ENCODE data around the gene CIAO2B. TPM values are rescaled to one million over a fixed set of nuclear protein-coding genes. Genes with fewer than 3 reads are reported as not detected.
A peak's percentile ranks its signal among the peaks of the same experiment; 100 is the strongest.
"Not testable (repeated sequence)": the region's sequence is repeated elsewhere in the genome, so short reads cannot be mapped to it uniquely, and the experiment has no call there.

CIAO2B gene
- polyA plus RNA-seq, 1 donor from 2014 or later, result 339 TPM

DNA sequence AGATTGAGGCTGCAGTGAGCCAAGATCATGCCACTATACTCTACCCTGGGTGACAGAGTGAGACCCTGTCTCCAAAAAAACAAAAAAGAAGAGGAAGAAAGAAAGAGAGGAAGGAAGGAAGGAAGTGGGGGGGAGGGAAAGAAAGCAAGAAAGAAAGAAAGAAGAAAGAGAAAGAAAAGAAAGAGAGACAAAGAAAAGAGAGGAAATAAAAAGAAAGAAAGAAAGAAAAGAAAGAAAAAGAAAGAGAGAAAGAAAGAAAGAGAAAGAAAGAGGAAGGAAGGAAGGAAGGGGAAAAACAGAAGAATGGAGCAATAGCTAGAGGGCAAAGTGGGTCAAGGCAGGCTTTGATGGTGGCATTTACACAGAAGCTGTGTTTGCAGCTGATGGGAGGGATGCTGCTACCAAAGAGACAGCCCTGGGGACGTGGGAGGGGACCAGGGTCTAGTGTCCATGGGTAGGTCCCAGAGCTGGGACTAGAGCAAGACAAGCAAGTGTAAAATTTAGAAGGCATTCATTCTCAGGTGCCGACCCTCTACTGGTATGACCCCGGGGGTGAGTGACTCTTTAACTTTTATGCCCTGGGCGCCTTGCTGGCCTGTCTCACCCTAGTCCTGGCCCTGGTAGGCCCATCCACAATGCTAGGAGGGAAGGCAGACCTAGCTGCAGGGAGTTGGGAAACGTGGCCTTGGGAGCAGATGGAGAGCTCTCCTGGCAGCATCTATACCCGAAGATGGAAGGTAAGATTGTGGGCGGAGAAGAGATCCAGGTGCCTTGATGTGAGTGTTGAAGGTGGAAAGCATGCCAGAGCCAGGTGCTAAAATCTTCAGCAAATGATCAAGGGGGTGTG lies 24.9 kb upstream of the CIAO2B start:
- no peaks in the 10 kb centered on the region for H3K9me2 ChIP-seq (ENCODE audit: insufficient read depth, low read length)
- no peaks in the 10 kb centered on the region for H4K20me1 ChIP-seq (ENCODE audit: insufficient read depth)
- H3K9me3 ChIP-seq (ENCODE audit: low read length), result no peaks in the 10 kb centered on the region
- H3K9ac ChIP-seq (ENCODE audit: low read length), result no peak overlapping the region
- no peaks in the 10 kb centered on the region for H3K27me3 ChIP-seq (ENCODE audit: insufficient read depth, low read depth, low read length)
- H2AFZ ChIP-seq (ENCODE audit: low read depth, low read length), result no peak overlapping the region
- H3K79me2 ChIP-seq (replicated peaks; ENCODE audit: insufficient read depth, low read length), result no peaks in the 10 kb centered on the region
- no peaks in the 10 kb centered on the region for H3F3A ChIP-seq (ENCODE audit: insufficient read depth, low read length, poor library complexity, severe bottlenecking)
- H3K27ac ChIP-seq (ENCODE audit: low read length), result no peak overlapping the region
- H3K4me3 ChIP-seq (ENCODE audit: low read length), result no peak overlapping the region
- no peaks in the 10 kb centered on the region for H3K36me3 ChIP-seq (ENCODE audit: insufficient read depth, low read length)
- H3K4me2 ChIP-seq (ENCODE audit: low read length), result no peak overlapping the region
- no peak for TF ChIP-seq POLR2AphosphoS5 (IDR thresholded peaks at IDR 0.05)

- not testable (repeated sequence) for H3K9ac ChIP-seq (ENCODE audit: low read length); H2AFZ ChIP-seq (ENCODE audit: low read depth, low read length); H3K9me3 ChIP-seq (ENCODE audit: low read length); H3K27ac ChIP-seq (ENCODE audit: low read length); H3F3A ChIP-seq (ENCODE audit: insufficient read depth, low read length, poor library complexity, severe bottlenecking); H4K20me1 ChIP-seq (ENCODE audit: insufficient read depth); H3K4me2 ChIP-seq (ENCODE audit: low read length); H3K79me2 ChIP-seq (replicated peaks; ENCODE audit: insufficient read depth, low read length); H3K4me3 ChIP-seq (ENCODE audit: low read length); H3K9me2 ChIP-seq (ENCODE audit: insufficient read depth, low read length); H3K27me3 ChIP-seq (ENCODE audit: insufficient read depth, low read depth, low read length); H3K36me3 ChIP-seq (ENCODE audit: insufficient read depth, low read length)
Observed at GRCh38 chr16:66956154-66956457, 21.9 kb upstream of the CIAO2B start.

DNA sequence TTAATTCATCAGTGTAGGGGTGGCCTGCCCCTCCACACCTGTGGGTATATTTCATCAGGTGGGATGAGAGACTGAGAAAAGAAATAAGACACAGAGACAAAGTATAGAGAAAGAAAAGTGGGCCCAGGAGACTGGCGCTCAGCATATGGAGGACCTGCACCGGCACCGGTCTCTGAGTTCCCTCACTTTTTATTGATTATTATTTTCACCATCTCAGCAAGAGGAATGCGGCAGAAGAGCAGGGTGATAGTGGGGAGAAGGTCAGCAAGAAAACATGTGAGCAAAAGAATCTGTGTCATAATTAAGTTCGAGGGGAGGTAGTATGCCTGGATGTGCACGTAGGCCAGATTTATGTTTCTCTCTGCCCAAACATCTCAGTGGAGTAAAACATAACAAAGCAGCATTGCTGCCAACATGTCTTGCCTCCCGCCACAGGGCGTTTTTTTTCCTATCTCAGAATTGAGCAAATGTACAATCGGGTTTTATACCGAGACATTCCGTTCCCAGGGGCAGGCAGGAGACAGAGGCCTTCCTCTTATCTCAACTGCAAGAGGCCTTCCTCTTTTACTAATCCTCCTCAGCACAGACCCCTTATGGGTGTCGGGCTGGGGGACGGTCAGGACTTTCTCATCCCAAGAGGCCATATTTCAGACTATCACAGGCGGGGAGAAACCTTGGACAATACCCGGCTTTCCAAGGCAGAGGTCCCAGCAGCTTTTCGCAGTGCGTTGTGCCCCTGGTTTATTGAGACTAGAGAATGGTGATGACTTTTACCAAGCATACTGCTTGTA lies 21.4 kb upstream of the CIAO2B start:
- not testable (repeated sequence) for H3K27ac ChIP-seq (ENCODE audit: low read length); H3F3A ChIP-seq (ENCODE audit: insufficient read depth, low read length, poor library complexity, severe bottlenecking); H3K9me2 ChIP-seq (ENCODE audit: insufficient read depth, low read length); H3K27me3 ChIP-seq (ENCODE audit: insufficient read depth, low read depth, low read length); H3K9ac ChIP-seq (ENCODE audit: low read length); H3K79me2 ChIP-seq (replicated peaks; ENCODE audit: insufficient read depth, low read length); H2AFZ ChIP-seq (ENCODE audit: low read depth, low read length); H3K9me3 ChIP-seq (ENCODE audit: low read length); H3K4me3 ChIP-seq (ENCODE audit: low read length); H4K20me1 ChIP-seq (ENCODE audit: insufficient read depth); H3K36me3 ChIP-seq (ENCODE audit: insufficient read depth, low read length); H3K4me2 ChIP-seq (ENCODE audit: low read length)

DNA sequence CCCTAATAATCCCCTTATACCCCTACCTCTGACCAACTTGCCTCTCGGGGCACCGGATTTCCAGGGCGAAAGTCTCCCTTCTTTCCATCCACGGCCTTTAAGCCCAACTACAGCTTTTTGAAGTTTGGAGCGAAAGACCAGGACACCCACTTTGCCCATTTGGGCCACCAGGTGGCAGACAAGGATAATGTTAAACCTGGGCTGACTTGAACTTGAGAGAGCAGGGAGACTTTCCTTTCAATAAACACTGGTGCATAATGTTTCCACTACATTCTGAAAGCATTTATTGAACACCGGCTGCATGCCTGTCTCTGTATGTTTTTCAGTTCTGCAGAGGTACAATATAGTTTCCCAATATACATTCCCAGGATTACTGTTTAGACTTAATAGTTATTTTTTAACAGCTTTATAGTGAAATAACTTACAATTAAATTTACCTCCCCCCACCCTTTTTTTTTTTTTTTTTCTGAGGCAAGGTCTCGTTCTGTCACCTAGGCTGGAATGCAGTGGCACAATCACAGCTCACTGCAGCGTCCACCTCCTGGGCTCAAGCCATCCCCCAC lies 20.0 kb upstream of the CIAO2B start:
- no peaks in the 10 kb centered on the region for H4K20me1 ChIP-seq (ENCODE audit: insufficient read depth)
- H3K27ac ChIP-seq (ENCODE audit: low read length), result no peak overlapping the region
- peaks cover 20% of the 10 kb centered on the region for H3K27me3 ChIP-seq (ENCODE audit: insufficient read depth, low read depth, low read length)
- H3K9me2 ChIP-seq (ENCODE audit: insufficient read depth, low read length), result no peaks in the 10 kb centered on the region
- no peaks in the 10 kb centered on the region for H3F3A ChIP-seq (ENCODE audit: insufficient read depth, low read length, poor library complexity, severe bottlenecking)
- no peaks in the 10 kb centered on the region for H3K79me2 ChIP-seq (replicated peaks; ENCODE audit: insufficient read depth, low read length)
- peak; percentile 91 for TF ChIP-seq RAD21 (conservative IDR thresholded peaks at IDR 0.05)
- TF ChIP-seq EP300 (conservative IDR thresholded peaks at IDR 0.05; ENCODE audit: poor library complexity, severe bottlenecking), result no peak
- TF ChIP-seq CTCF (IDR thresholded peaks at IDR 0.05; ENCODE audit: poor library complexity, severe bottlenecking), result peak; percentile 88
- peak; percentile 94 for TF ChIP-seq SMC3 (conservative IDR thresholded peaks at IDR 0.05; ENCODE audit: poor library complexity)
- TF ChIP-seq POLR2AphosphoS5 (IDR thresholded peaks at IDR 0.05), result no peak
- H3K4me2 ChIP-seq (ENCODE audit: low read length), result no peak overlapping the region
- H2AFZ ChIP-seq (ENCODE audit: low read depth, low read length), result no peak overlapping the region
- H3K4me3 ChIP-seq (ENCODE audit: low read length), result no peak overlapping the region
- H3K9me3 ChIP-seq (ENCODE audit: low read length), result no peaks in the 10 kb centered on the region
- no peaks in the 10 kb centered on the region for H3K36me3 ChIP-seq (ENCODE audit: insufficient read depth, low read length)
- no peak overlapping the region for H3K9ac ChIP-seq (ENCODE audit: low read length)
